Right forelimb (tissue), 1 donor: ENCODE results near the gene CTSF.

Source experiments
- DNase-seq: peaks from one replicate; pipeline ENCODE4 v3.0.0-alpha.2; 2018

CTSF gene

GRCh38 chr11:66529655-66530054, 38.8 kb downstream of the CTSF start:
- DNase-seq, result no peak

- no peak for DNase-seq
These were observed 39.3 kb downstream of the CTSF start for GRCh38 chr11:66529069-66529468.

- DNase-seq, result no peak
These were observed 43.9 kb downstream of the CTSF start for GRCh38 chr11:66524304-66525040.

GRCh38 chr11:66523611-66524010, 44.8 kb downstream of the CTSF start:
- no peak for DNase-seq
